Gastrocnemius medialis (tissue), 4 donors: ENCODE results near the gene CTU1.

Experiments used
- CTCF ChIP-seq, 5 experiments: fragments of 450-650 bp in 3 of 5; fragments of 200-600 bp in 2 of 5; sonication (generic) in 2 of 5; IDR thresholded peaks in 4 of 5; conservative IDR thresholded peaks in 1 of 5; 1 replicate in 4 of 5; 2 replicates in 1 of 5; pipeline ENCODE4 v1.5.1; 2016 to 2019; ENCODE audit warnings: antibody characterized with exemption in 5 of 5, mild to moderate bottlenecking in 3 of 5, moderate library complexity in 3 of 5
- POLR2A ChIP-seq, 2 donors: fragments of 450-650 bp; IDR thresholded peaks; one replicate each; pipeline ENCODE4 v1.6.1; 2017; ENCODE audit warnings: antibody characterized with exemption in 2 of 2, mild to moderate bottlenecking in 2 of 2, moderate library complexity in 2 of 2

- TF ChIP-seq CTCF (IDR thresholded peaks at IDR 0.05 in 4 of 5, conservative IDR thresholded peaks at IDR 0.05 in 1 of 5) (no peak), POLR2A (IDR thresholded peaks at IDR 0.05) (no peak)
Measured at GRCh38 chr19:51110666-51110971, 2.4 kb upstream of the CTU1 start.
